ENCODE measurements around the gene CEBPE.

Gene CEBPE

GRCh38 chr14:23139874-23140273 lies 20.8 kb upstream of the CEBPE start:
- no peak for DNase-seq (ENCODE audit: low read depth)
- H3K4me3 ChIP-seq (ENCODE audit: low read depth, low read length) = no peak overlapping the region
- no peak for TF ChIP-seq CTCF (IDR thresholded peaks at IDR 0.05; ENCODE audit: insufficient read depth, low read depth, low read length, missing control alignments)

- DNase-seq (ENCODE audit: low read depth) = no peak
- no peak for TF ChIP-seq CTCF (IDR thresholded peaks at IDR 0.05; ENCODE audit: insufficient read depth, low read depth, low read length, missing control alignments)
- H3K4me3 ChIP-seq (ENCODE audit: low read depth, low read length) = no peak overlapping the region
Measured at GRCh38 chr14:23137813-23138535, 18.9 kb upstream of the CEBPE start.

GRCh38 chr14:23137192-23137812 lies 18.2 kb upstream of the CEBPE start:
- TF ChIP-seq CTCF (IDR thresholded peaks at IDR 0.05; ENCODE audit: insufficient read depth, low read depth, low read length, missing control alignments) = no peak
- no peak for DNase-seq (ENCODE audit: low read depth)

GRCh38 chr14:23136566-23137133 lies 17.6 kb upstream of the CEBPE start:
- no peak for DNase-seq (ENCODE audit: low read depth)
- no peak overlapping the region for H3K4me3 ChIP-seq (ENCODE audit: low read depth, low read length)
- no peak for TF ChIP-seq CTCF (IDR thresholded peaks at IDR 0.05; ENCODE audit: insufficient read depth, low read depth, low read length, missing control alignments)

More at GRCh38 chr14:23137192-23137812, 18.2 kb upstream of the CEBPE start:
- no peak overlapping the region for H3K4me3 ChIP-seq (ENCODE audit: low read depth, low read length)

GRCh38 chr14:23132970-23133369 lies 13.9 kb upstream of the CEBPE start:
- H3K4me3 ChIP-seq (ENCODE audit: low read depth, low read length) = no peak overlapping the region
- DNase-seq (ENCODE audit: low read depth) = no peak
- TF ChIP-seq CTCF (IDR thresholded peaks at IDR 0.05; ENCODE audit: insufficient read depth, low read depth, low read length, missing control alignments) = no peak

GRCh38 chr14:23131482-23131881 lies 12.4 kb upstream of the CEBPE start:
- no peak for DNase-seq (ENCODE audit: low read depth)
- no peak for TF ChIP-seq CTCF (IDR thresholded peaks at IDR 0.05; ENCODE audit: insufficient read depth, low read depth, low read length, missing control alignments)
- no peak overlapping the region for H3K4me3 ChIP-seq (ENCODE audit: low read depth, low read length)
